NCI-H226 (cell line): ENCODE measurements around the gene PHKG1.
"Not testable (repeated sequence)": the region's sequence is repeated elsewhere in the genome, so short reads cannot be mapped to it uniquely, and the experiment has no call there.

Experiments
- DNase-seq: peaks from one replicate; pipeline ENCODE4 v3.0.0-alpha.2; 2015

PHKG1 gene

DNA sequence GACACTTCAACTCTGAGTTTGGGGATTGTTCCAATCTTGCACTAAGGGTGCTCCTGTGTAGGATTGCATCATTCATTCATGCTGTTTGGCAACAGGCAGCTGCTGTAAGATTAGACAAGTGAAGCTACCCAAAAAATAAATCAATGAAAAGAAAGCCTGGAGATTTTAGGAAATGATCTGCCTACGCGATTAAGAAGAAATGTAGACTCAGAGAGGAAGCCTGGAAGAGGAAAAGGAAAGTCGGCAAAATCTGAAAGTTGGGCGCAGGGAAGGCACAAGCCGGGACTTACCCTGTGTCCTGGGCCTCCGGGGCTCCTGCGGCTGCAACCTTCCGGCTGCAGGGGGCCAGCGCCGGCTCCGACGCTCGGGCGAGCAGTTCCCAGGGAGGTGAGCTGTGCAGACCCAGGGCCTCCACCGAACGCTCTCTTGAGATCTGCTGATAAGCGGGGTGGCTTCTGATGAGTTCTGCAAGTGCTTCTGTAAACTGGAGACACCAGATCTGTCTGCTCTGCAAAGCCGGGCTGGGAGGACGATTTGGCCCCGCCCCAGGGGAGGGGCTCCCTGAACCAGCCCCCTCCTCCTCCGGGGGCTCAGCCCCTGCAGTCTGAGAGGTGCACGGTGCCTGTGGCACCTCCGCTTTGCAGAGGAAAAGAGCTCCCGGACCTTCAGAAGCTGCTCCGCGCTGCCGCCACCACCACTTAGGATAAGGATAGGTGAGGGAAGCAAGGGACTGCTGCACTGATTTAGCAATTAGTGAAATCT lies 58.9 kb downstream of the PHKG1 start:
- peak; percentile 18 for DNase-seq

GRCh38 chr7:56032578-56032977 lies 60.2 kb downstream of the PHKG1 start:
- DNase-seq: not testable (repeated sequence)

- not testable (repeated sequence) for DNase-seq
Measured at GRCh38 chr7:56031556-56031955, 61.2 kb downstream of the PHKG1 start.

DNA sequence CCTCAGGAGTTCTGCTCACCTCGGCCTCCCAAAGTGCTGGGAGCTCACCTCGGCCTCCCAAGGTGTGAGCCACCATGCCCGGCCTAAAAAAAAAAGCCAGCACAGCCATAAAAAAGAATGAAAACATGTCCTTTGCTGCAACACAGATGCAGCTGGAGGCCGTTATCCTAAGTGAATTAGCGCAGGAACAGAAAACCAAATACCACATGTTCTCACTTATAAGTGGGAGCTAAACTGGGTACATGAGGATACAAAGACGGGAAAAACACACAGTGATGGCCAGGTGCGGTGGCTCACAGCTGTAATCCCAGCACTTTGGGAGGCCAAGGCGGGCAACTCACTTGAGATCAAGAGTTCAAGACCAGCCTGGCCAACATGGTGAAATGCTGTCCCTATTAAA lies 62.4 kb downstream of the PHKG1 start:
- no peak for DNase-seq
